ENCODE results near the gene RAB11A. TPM values are rescaled to one million over a fixed set of nuclear protein-coding genes. Genes with fewer than 3 reads are reported as not detected.

The RAB11A gene
- total RNA-seq, 1 donor: 51.0 TPM

DNA sequence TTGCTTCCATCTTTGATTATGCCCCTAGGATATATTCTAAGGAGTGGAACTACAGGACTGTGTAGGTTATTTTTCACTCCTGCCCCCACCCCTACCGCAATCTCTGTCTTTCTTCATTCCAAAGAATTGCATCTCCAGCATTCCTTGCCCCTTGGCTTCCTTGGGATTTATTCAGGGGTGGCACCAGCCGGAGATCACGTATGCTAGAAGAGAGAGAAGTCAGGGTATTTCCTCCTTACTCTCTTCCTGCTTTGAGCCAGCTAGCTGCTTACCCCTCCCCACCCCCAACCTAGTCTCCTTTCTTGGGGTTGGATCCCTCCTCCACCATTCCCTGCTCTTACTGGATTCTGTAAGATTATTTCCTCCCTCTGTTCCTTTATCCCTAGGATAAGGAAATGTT lies 42.2 kb upstream of the RAB11A start:
- H3K4me3 ChIP-seq (ENCODE audit: low read depth, low read length): no peak overlapping the region
- DNase-seq (ENCODE audit: low read depth): no peak
- TF ChIP-seq CTCF (IDR thresholded peaks at IDR 0.05; ENCODE audit: insufficient read depth, low read depth, low read length): no peak

DNA sequence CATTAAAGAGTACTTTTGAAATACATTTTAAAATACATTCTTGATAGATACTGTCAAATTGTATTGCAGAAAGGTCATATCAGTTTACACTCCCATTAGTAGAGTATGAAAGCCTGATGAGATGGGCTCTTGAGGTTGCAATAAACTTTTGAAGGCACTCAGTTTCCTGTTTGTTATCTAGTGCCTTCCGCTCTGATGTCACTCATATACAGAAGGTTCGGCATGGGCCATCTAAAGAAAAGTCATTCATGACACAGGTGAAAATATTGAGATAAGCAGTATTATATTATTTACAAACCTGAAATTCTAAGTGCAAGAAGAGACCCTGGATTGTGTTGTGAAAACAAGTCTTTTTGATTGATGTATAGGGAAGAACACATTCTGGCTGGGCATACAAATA lies 40.7 kb upstream of the RAB11A start:
- DNase-seq (ENCODE audit: low read depth): no peak
- no peak overlapping the region for H3K4me3 ChIP-seq (ENCODE audit: low read depth, low read length)
- no peak for TF ChIP-seq CTCF (IDR thresholded peaks at IDR 0.05; ENCODE audit: insufficient read depth, low read depth, low read length)

DNA sequence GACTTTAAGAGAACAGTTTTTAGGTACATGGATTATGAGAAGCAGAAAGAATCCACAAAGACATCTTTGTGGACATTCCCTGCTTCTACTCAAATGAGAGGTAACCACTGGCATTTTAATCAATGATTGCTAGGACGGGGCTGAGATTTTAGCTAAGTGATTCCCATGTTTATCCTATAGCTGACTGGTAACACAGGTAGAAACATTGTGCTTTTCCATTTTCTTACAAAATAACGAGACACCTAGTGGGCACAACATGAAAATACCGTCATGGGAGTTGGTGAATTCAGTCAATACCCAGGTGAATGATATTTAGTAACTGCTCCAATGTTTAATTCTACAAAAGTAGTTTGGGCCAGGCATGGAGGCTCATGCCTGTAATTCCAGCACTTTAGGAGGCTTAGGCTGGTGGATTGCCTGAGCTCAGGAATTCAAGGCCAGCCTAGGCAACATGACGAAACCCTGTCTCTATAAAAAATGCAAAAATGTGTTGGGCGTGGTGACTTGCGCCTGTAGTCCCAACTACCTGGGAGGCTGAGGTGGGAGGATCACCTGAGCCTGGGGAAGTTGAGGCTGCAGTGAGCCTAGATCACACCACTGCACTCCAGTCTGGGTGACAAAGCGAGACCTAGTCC lies 40.0 kb upstream of the RAB11A start:
- H3K4me3 ChIP-seq (ENCODE audit: low read depth, low read length): no peak overlapping the region
- peak; percentile 49 for TF ChIP-seq CTCF (IDR thresholded peaks at IDR 0.05; ENCODE audit: insufficient read depth, low read depth, low read length)
- DNase-seq (ENCODE audit: low read depth): no peak

- DNase-seq (ENCODE audit: low read depth): peak; percentile 92
- no peak overlapping the region for H3K4me3 ChIP-seq (ENCODE audit: low read depth, low read length)
- no peak for TF ChIP-seq CTCF (IDR thresholded peaks at IDR 0.05; ENCODE audit: insufficient read depth, low read depth, low read length)
Measured at GRCh38 chr15:65832549-65833364, 36.5 kb upstream of the RAB11A start.

GRCh38 chr15:65833501-65834205 lies 35.6 kb upstream of the RAB11A start:
- no peak for DNase-seq (ENCODE audit: low read depth)
- no peak overlapping the region for H3K4me3 ChIP-seq (ENCODE audit: low read depth, low read length)
- no peak for TF ChIP-seq CTCF (IDR thresholded peaks at IDR 0.05; ENCODE audit: insufficient read depth, low read depth, low read length)

DNA sequence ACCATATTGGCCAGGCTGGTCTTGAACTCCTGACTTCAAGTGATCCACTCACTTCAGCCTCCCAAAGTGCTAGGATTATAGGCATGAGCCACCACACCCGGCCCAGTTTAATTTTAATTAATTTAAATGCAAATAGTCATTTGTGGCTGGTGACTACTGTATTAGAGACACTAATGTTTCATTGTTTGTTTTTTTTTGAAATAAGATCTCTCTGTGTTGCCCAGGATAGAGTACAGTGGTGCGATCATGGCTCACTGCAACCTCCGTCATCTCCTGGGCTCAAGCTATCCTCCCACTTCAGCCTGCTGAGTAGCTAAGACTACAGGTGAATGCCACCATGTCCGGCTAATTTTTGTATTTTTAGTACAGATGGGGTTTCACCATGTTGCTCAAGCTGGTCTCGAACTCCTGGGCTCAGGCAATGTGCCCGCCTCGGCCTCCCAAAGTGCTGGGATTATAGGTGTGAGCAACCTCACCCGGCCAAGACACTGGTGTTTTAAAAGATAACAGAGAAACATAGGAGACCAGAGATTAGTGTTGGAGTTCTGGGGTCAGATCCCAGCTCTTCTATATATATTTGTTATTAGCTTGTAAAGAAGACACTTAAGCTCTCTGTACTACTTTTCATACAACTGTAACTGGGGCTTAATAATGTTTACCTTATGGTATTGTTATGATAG lies 34.5 kb upstream of the RAB11A start:
- no peak for DNase-seq (ENCODE audit: low read depth)
- no peak for TF ChIP-seq CTCF (IDR thresholded peaks at IDR 0.05; ENCODE audit: insufficient read depth, low read depth, low read length)
- H3K4me3 ChIP-seq (ENCODE audit: low read depth, low read length): no peak overlapping the region

Data from fibroblast of villous mesenchyme (primary cell).